ENCODE results near the gene SELENOM.

The SELENOM gene

DNA sequence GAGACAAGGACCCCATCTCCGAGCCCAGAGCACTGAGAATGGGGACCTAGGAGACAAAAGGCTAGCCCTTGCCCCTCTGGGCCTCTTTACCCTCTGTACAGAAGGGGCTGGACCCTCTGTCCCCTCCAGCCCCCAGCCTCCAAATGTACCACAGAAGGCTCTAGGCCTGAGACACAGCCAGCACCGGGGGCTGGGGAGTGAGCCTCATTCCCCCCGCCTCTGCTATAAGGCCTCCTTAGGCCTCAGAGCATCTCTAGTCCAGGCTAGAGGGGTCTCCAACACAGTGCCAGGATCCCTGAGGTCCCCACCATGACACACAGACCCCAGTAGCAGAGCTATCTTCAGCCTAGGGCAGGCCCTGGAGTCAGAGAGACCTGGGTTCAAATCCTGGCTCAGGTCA lies 21.4 kb downstream of the SELENOM start:
- Histone ChIP-seq H3K79me2 (ENCODE audit: control insufficient read depth, low read length) (peaks cover 19% of the 10 kb centered on the region), H3K4me3 (ENCODE audit: low read length) (no peak overlapping the region; the same call in 1 of the 2 replicates), H3K9me2 (replicated peaks; ENCODE audit: control insufficient read depth, low read length) (no peaks in the 10 kb centered on the region), H3K27me3 (ENCODE audit: control insufficient read depth, low read length) (no peaks in the 10 kb centered on the region), H4K20me1 (ENCODE audit: control insufficient read depth, insufficient read depth, low read depth, low read length) (no peaks in the 10 kb centered on the region), H3K9me3 (ENCODE audit: control insufficient read depth, insufficient read depth, low read length) (no peaks in the 10 kb centered on the region), H3K4me1 (ENCODE audit: control insufficient read depth, low read length) (peaks cover 47% of the 10 kb centered on the region), H3K27ac (ENCODE audit: low read depth, low read length) (no peak overlapping the region), H3K4me2 (ENCODE audit: low read length) (peak overlapping the region; percentile 89; the same call in 1 of the 2 replicates), H3K36me3 (ENCODE audit: control insufficient read depth, low read length) (0 out of 2 replicates have a peak, but pooled peaks cover 3% of the 10 kb centered on the region), H3F3A (ENCODE audit: control insufficient read depth, insufficient read depth) (0 out of 2 replicates have a peak, but pooled peaks cover 4% of the 10 kb centered on the region)
- TF ChIP-seq EZH2phosphoT487 (IDR thresholded peaks at IDR 0.05; ENCODE audit: borderline replicate concordance, low read length) (no peak), CTCF (IDR thresholded peaks at IDR 0.05; ENCODE audit: low read depth, low read length, poor library complexity, severe bottlenecking) (no peak)

GRCh38 chr22:31085493-31085824 lies 21.9 kb downstream of the SELENOM start:
- H3K27me3 ChIP-seq (ENCODE audit: control insufficient read depth, low read length): no peaks in the 10 kb centered on the region
- 0 out of 2 replicates have a peak, but pooled peaks cover 3% of the 10 kb centered on the region for H3K36me3 ChIP-seq (ENCODE audit: control insufficient read depth, low read length)
- no peaks in the 10 kb centered on the region for H3K9me3 ChIP-seq (ENCODE audit: control insufficient read depth, insufficient read depth, low read length)
- peaks cover 50% of the 10 kb centered on the region for H3K4me1 ChIP-seq (ENCODE audit: control insufficient read depth, low read length)
- peak overlapping the region; percentile 89 for H3K4me2 ChIP-seq (ENCODE audit: low read length)
- 0 out of 2 replicates have a peak, but pooled peaks cover 4% of the 10 kb centered on the region for H3F3A ChIP-seq (ENCODE audit: control insufficient read depth, insufficient read depth)
- peaks cover 19% of the 10 kb centered on the region for H3K79me2 ChIP-seq (ENCODE audit: control insufficient read depth, low read length)
- no peaks in the 10 kb centered on the region for H3K9me2 ChIP-seq (replicated peaks; ENCODE audit: control insufficient read depth, low read length)
- no peaks in the 10 kb centered on the region for H4K20me1 ChIP-seq (ENCODE audit: control insufficient read depth, insufficient read depth, low read depth, low read length)
- no peak overlapping the region for H3K27ac ChIP-seq (ENCODE audit: low read depth, low read length)
- TF ChIP-seq CTCF (IDR thresholded peaks at IDR 0.05; ENCODE audit: low read depth, low read length, poor library complexity, severe bottlenecking): peak; percentile 14
- no peak for TF ChIP-seq EZH2phosphoT487 (IDR thresholded peaks at IDR 0.05; ENCODE audit: borderline replicate concordance, low read length)
- peak overlapping the region; percentile 86 for H3K4me3 ChIP-seq (ENCODE audit: low read length)

GRCh38 chr22:31084811-31085492 lies 22.4 kb downstream of the SELENOM start:
- H3K36me3 ChIP-seq (ENCODE audit: control insufficient read depth, low read length): 0 out of 2 replicates have a peak, but pooled peaks cover 3% of the 10 kb centered on the region
- peak overlapping the region; percentile 89 for H3K4me2 ChIP-seq (ENCODE audit: low read length)
- H3K4me3 ChIP-seq (ENCODE audit: low read length): peak overlapping the region; percentile 86
- TF ChIP-seq EZH2phosphoT487 (IDR thresholded peaks at IDR 0.05; ENCODE audit: borderline replicate concordance, low read length) (no peak), CTCF (IDR thresholded peaks at IDR 0.05; ENCODE audit: low read depth, low read length, poor library complexity, severe bottlenecking) (peak; percentile 93)
- no peaks in the 10 kb centered on the region for H3K27me3 ChIP-seq (ENCODE audit: control insufficient read depth, low read length)
- no peaks in the 10 kb centered on the region for H3K9me3 ChIP-seq (ENCODE audit: control insufficient read depth, insufficient read depth, low read length)
- H3F3A ChIP-seq (ENCODE audit: control insufficient read depth, insufficient read depth): 0 out of 2 replicates have a peak, but pooled peaks cover 4% of the 10 kb centered on the region
- no peaks in the 10 kb centered on the region for H4K20me1 ChIP-seq (ENCODE audit: control insufficient read depth, insufficient read depth, low read depth, low read length)
- H3K79me2 ChIP-seq (ENCODE audit: control insufficient read depth, low read length): peaks cover 19% of the 10 kb centered on the region
- H3K27ac ChIP-seq (ENCODE audit: low read depth, low read length): peak overlapping the region; percentile 76
- H3K9me2 ChIP-seq (replicated peaks; ENCODE audit: control insufficient read depth, low read length): no peaks in the 10 kb centered on the region
- H3K4me1 ChIP-seq (ENCODE audit: control insufficient read depth, low read length): peaks cover 53% of the 10 kb centered on the region

Measured in DOHH2 (cell line).